CD4-positive, alpha-beta T cell treated with Interleukin-12 subunit alpha and Interleukin-12 subunit beta, for 1 hour (primary cell): ENCODE data around the gene PDK1.
"Not testable (repeated sequence)": the region's sequence is repeated elsewhere in the genome, so short reads cannot be mapped to it uniquely, and the experiment has no call there.

ENCODE experiments used
- DNase-seq: peaks from one replicate; pipeline ENCODE4 v3.0.0-alpha.2; 2020

Gene PDK1

DNA sequence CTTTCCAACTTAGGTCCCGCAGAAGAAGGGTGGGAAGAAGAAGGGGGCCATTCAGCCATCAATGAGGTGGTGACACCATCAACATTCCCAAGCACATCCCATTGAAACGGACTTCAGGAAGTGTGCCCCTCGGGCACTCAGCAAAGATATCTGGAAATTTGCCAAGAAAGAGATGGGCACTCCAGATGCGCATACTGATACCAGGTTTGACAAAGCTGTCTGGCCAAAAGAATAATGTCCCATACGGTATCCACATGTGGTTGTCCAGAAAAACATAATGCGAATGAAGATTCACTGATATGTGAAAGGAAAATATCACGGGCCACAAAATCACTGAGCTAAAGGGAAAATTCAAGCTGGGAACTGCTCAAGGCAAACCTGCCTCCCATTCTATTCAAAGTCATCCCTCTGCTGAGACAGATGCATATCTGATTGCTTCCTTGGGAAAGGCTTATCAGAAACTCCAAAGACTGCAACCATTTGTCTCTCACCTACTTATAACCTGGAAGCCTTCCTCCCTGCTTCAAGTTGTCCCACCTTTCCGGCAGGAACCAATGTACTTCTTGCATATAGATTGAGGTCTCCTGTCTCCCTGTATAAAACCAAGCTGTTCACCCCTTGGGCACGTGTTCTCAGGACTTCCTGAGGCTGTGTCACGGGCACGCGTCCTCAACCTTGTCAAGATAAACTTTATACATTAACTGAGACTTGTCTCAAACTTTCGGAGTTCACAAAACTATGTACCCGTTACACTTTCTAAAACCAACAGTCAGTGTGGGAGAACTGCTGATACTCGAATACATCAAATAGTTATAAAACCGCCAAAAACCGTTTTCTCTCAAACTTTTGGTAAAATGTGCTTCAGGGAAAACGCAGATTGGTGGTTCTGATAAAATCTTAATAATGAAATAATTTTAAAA is 1.3 kb upstream of the PDK1 start:
- DNase-seq = no peak

DNA sequence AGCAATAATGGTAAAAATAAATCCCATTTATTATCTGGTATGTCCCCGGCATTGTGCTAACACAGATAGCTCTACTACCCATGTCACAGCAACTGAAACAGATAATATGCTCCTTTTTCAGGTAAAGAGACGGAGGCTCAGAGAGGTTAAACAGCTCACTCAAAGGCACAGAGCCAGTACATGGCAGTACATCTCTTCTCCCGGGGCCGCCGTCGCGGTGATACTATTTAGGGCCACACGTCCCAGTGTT is 693 bp upstream of the PDK1 start:
- DNase-seq = no peak

DNA sequence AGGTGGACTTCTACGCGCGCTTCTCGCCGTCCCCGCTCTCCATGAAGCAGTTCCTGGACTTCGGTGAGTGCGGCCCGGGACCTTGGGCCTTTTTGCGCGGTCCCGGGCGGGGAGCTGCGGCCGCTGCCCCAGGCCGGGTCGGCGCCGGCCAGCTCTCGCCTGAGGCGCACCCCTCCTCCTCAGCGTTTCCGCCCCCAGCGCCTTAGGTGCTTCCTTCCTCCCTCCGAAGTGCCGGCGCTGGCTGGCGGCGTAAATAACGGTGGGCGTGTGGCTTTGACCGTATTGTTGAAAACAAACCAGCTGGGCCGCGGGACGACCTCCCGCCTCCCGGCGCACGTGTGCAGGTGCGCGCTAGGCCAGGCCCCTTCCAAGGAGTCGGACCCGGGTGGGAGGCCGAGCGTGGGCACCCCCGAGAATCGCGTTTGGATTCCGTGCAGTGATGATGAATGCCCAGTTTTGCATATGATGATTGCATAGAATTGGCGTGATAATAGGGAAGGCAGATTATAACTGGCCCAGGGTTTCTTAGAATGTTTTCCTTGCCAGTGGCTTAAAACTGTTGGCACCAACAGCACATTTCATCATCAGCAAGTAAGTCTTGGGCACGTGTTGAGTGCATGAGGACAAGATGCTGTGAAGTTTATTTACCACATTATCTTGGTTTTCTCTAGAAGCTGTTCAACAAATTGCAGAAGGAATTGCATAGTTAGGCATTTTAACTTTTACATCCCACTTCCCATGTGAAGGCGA is 569 bp downstream of the PDK1 start:
- peak; percentile 57 for DNase-seq

DNA sequence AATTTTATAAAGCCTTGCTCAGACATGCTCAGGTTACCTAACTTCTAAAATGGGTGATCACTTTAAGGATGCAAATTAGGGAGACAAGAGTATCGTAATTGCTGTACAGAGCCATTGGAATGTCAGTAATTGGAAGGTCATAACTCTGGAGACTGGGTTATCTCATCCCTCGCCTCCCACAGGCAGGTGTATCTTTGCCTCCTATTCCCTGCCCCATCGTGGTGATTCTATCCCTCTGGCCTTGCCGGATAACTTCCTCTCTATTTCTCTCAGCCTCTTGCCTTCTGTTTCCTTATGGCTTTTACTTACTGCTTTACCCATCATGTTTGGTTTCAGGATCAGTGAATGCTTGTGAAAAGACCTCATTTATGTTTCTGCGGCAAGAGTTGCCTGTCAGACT is 2.5 kb downstream of the PDK1 start:
- DNase-seq = no peak

DNA sequence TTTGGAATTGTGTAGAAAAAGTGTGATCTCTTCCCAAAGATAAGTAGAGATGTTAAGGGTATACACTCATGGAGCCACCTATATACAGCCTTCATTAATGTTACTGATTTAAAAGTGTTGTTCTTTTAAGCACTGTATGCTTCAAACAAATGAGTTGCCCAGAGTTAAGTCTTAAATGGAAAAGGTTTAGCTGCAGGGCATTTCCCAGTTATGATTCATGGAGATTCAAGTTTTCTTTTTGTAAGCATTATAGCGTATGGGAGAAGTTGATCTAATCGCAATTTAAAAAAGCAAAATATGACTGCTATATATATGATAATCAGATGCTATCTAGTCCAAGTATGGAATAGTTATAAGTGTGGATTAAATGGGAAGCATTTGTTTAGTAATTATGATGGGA is 4.8 kb downstream of the PDK1 start:
- no peak for DNase-seq

DNA sequence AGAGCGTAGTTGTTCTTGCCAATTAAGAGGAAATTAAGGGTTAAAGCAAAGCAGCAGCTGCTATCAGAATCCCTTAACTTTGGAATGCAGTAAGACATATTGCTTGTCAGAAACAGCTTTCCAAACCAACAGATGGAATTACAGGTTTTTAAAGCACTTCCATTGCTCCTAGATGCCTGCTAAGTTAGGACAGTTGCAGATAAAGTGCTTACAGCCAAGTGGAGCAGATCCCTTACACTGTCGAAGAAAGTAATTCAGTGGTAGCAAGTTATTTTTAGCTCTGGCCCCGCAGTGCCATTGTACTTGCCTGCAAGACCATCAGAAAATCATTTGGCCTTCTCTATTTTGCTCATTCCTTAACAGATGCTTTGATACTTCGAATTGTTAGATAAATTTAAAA is 5.4 kb downstream of the PDK1 start:
- DNase-seq = no peak

DNA sequence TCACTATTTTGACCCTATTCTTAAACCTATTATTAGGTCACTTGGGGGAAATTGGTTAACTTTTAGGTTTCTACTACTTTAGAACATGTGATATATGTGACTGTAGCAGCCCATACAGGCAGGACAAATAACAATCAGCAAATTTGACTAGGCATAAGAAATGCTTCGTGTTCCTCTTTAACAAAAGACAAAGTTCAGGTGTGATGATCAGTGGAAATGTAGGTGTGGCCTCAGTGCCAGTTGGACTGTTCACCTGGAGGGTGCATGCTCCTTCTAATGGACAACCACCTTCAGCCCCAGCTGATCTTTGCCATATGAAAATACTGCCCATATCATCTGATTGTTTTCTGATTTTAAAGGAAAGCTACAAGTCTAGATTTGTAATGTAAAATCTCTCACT is 6.4 kb downstream of the PDK1 start:
- no peak for DNase-seq

DNA sequence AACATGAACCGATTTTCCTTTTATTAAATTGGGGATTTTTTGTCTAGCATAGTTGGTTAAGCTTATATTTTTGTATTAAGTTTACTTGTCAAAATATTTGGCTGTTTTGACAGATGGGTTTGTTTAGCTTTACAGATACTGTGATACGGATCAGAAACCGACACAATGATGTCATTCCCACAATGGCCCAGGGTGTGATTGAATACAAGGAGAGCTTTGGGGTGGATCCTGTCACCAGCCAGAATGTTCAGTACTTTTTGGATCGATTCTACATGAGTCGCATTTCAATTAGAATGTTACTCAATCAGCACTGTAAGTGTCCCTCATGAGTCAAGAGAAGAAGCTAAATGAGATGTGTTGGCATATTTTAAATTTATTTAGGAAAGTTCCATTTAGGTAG is 8.5 kb downstream of the PDK1 start:
- no peak for DNase-seq

DNA sequence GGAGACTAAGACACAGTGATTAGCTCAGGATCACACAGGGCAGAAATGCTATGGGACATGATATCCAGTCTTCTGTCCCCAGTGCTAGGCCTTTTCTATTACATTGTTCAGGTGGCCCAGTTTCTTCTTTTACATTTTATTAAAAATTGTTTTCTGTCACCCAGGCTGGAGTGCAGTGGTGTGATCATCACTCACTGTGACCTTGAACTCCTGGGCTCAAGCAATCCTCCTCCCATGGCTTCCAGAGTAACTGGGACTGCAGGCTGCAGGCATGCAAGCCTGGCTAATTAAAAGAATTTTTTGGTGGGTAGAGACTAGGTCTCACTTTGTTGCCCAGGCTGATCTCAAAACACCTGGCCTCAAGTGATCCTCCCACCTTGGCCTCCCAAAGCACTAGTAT is 15.4 kb downstream of the PDK1 start:
- DNase-seq = no peak

DNA sequence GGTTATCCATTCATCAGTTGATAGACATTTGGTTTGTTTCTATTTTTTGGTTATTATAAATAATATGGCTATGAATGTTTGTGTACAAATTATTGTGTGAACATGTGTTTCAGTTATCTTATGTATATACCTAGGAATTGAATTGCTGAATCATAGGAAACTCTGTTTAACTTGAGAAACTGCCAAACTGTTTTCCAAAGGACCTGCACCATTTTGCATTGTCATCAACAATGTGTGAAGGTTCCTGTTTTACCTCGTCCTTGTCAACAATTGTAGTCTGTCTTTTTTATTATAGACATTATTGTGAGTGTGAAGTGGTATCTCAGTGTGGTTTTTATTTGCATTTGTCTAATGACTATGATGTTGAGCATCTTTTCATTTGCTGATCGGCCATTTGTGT is 17.1 kb downstream of the PDK1 start:
- DNase-seq = no peak

DNA sequence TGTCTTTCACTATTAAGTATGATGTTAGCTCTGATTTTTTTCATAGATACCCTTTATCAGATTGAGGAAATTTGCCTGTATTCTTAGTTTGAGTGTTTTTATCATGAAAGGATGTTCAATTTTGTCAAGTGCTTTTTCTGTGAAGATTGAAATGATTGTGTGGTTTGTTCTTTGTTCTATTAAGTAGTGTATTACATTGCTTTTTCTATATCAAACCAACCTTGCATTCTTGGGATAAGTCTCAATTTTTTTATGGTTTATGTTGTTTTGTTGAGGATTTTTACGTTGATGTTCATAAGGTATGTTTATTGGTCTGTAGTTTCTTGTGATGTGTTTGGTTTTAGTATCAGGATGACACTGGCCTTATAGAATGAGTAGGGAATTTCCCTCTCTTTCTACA is 19.1 kb downstream of the PDK1 start:
- no peak for DNase-seq

DNA sequence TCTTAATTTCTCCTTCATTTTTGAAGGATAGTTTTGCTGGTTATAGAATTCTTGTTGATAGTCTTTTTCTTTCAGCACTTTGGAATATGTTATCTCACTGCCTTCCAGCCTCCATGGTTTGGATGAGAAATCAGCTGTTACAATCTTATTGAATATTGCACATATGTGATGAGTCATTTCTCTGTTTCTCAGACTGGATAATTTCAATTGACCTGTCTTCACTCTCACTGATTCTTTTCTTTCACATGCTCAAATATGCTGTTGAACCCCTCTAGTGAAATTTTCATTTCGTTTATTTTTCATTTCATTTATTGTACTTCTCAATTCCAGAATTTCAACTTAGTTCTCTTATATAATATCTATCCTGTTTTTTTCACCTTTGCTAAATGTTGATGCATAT is 22.2 kb downstream of the PDK1 start:
- no peak for DNase-seq

DNA sequence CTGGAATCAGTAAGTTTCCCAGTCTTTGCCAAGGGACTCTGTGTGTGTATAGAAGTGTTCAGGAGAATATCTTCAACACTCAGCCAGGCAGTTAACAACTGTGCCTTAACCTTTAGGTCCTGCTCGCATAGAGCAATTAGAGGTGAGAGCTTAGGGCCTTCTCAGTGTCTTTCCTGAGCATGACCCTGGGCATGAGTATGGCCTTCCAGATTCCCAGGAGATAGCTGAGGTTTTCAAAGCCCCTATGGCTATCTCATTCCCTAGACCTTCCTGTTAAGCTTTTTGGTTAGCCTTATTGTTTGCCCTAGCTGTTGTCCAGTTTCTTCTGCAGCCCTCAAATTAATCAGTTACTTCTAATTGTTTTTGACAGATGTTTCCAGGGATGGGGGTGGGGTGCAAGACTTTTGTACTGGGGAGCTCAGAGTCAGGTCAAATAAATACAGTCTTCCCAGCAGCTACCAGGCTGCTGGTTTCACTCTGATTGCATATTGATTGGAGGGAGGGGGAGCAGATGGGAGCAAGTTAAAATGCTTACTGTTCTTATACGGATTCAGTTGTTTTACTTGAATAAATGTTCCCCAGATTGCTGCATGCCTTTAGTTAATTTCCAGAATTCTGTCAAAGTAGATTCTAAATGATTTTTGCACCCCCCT is 23.1 kb downstream of the PDK1 start:
- no peak for DNase-seq

DNA sequence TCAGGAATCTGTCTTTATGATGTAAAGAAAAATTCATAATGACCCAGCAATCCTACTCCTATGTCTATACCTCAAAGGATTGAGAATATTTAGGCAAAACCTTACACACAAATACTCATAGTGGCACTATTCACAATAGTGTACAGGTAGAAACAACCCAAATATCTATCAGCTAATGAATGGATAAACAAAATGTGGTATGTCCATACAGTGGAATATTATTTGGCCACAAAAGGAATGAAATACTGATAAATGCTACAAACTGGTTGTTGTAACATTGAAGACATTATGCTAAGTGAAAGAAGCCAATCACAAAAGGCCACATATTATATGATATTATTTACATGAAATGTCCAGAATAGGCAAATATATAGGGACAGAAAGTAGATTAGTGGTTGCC is 24.7 kb downstream of the PDK1 start:
- no peak for DNase-seq

DNA sequence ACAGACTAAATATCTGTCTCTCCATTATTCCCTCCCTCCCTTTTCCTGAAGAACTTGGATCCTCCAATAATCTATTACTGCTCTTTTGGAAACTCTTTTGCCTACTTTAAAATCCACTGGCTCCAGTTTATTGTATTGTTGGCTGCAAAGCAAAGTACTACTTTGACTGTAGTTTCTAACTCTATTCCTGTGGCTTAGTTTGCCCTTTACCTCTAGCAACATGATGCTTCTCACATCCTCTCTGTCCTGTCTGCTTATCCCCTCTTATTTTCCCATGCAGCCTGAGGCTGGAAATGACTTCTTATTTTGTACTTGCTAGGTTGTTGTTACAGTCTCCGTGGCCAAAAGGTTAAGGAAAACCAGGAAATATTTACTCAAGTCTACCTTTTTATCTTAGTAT is 26.8 kb downstream of the PDK1 start:
- no peak for DNase-seq

DNA sequence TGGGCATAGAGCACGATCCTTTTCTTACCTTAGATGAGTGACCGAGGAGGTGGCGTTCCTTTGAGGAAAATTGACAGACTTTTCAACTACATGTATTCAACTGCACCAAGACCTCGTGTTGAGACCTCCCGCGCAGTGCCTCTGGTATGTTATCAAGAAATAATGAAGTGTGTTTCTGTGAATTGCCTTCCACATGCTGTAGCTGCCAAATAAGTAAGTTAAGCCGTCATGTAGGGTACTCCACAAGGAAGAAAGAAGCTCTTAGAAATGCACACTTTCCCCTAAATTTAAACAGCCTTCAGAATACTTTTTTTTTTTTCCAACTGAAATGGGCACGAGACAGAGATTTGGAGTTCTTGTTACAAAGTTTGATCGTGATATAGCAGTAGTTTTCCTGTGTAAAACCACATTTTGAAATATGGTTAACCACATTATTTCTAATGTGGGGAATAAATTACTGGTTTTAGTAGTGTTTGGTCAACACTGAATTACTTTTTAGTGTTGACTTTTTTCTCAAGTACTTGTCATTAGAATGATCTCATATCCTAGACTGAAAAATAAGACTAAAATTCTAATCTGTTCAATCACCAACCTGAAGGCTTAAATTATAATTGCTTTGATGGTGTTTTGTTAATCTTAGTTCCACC is 30.5 kb downstream of the PDK1 start:
- peak; percentile 2 for DNase-seq

DNA sequence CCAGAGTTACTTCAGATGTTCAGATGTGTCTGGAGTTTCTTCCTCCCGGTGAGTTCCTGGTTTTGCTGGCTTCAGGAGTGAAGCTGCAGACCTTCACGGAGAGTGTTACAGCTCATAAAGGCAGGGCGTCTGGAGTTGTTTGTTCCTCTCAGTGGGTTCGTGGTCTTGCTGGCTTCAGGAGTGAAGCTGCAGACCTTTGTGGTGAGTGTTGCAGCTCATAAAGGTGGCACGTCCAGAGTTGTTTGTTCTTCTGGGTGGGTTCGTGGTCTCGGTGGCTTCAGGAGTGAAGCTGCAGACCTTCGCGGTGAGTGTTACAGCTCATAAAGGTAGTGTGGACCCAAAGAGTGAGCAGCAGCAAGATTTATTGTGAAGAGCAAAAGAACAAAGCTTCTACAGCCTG is 31.3 kb downstream of the PDK1 start:
- DNase-seq = not testable (repeated sequence)

DNA sequence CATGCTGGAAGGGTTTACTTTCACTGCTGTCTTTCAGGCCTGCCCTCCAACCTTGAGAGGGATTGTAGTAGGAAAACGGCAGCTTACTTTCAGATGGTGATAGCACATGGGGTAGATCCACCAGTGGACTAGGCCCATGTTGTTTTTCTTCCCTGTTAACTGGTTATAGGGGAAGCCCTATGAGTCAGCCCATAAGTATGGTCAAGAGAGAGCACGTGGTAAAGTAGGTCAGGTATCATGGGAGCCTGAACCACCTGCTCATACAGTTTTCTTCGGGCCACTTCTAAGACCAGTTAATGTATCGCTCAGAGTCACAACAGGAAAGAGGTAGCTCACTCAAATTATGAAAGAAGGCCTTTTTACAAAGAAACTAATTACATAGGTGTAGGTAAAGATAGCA is 33.0 kb downstream of the PDK1 start:
- no peak for DNase-seq

DNA sequence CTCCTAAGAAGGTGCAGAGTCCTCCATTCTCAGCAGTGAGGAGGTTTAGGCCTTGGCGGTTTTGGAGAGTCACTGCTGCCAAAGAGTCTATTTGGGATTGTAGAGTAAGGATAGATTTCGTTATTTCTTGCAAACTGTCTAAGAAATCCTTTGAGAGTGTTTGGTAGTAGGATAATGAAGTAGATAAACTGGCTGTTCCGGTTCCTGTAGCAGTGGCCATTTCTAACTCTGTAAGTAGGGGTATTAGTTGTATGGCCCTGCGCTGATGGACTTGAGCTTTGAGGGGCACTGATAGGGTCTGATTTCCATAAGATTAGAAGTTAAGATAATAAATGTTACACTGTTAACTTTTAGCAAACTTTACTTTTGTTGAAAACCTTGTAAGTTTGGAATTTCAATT is 35.5 kb downstream of the PDK1 start:
- DNase-seq = not testable (repeated sequence)

DNA sequence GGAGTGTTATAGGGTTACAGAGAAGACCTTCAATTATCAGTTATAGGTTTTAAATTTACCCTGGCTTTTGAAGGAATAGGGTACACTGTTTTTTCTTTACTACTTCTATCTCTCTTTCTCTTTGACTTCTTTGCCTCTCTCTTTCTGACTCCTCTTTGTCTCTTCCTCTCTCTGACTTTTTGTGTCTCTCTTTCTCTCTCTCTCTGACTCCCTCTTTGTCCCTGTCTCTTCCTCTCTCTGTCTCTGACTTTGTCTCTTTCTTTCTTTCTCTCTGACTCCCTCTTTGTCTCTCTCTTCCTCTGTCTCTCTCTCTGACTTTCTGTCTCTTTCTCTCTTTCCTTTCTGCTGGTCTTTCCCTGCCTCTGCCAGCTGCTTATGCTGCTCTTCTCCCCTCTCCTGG is 36.3 kb downstream of the PDK1 start:
- not testable (repeated sequence) for DNase-seq

DNA sequence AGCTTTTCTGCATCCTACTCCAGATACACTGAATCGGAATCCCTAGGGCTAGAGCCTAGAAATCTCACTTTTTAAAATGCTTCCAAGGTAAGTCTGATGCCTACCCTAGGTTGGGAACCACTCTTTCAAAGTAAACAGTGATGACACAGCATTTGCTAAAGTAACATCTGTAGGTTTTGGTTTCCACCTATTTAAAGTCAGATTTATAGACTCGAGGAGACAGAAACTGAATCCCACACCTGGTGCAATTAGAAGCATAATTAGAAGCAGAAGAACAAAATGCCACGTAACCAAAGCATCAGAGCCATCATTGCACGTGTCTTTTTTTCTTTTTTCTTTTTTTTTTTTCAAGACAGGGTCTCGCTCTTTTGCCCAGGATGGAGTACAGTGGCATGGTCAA is 40.9 kb downstream of the PDK1 start:
- DNase-seq = no peak

DNA sequence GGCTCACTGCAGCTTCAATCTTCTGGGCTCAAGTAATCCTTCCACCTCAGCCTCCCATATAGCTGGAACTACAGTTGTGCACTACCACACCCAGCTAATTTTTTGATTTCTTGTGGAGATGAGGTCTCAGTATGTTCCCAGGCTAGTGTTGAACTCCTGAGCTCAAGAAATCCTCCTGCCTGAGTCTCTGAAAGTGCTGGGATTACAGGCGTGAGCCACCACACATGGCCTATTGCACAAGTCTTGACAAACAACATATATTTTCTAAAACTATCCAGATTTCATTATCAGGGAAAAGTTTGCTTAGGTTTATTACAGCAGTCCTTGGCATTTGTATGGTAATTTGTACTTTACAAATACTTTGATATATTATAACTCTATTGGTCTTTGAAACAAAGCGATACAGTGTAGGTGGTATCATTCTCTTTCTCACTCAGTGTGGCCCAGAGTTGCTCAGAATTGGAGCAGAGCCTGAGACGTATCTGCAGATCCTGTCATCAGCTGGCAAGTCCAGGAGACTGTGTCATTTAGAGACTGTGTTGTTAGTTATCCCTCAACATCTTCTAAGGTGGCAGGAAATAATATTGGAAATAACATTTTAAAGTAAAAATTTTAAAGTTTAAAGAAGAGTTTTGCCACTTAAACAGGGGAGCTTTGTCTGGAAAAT is 41.4 kb downstream of the PDK1 start:
- DNase-seq = no peak

DNA sequence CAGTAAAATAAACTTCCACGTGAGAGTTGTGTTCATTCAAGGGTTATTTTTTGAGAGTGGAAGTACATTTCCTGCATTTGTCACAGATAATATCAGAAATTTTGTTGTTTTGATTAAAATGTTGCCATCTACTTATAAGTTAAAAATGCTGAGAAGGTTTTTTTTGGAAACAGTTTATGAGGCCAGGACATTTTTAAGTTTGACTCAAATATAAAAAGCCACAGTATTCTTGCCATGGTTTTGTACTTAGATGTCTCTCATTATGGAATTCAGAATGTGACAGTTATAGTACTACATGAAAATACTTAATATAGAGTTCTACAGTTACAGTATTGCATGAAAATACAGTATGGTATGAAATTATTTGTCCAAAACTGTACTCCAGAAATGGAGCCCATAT is 44.1 kb downstream of the PDK1 start:
- DNase-seq = no peak
